ENCODE measurements around the gene IL1RAPL2.

The IL1RAPL2 gene

GRCh38 chrX:105463473-105463872 lies 897.5 kb downstream of the IL1RAPL2 start:
- DNase-seq (ENCODE audit: low spot score): no peak

GRCh38 chrX:105464618-105465017 lies 898.6 kb downstream of the IL1RAPL2 start:
- DNase-seq (ENCODE audit: low spot score): no peak

DNA sequence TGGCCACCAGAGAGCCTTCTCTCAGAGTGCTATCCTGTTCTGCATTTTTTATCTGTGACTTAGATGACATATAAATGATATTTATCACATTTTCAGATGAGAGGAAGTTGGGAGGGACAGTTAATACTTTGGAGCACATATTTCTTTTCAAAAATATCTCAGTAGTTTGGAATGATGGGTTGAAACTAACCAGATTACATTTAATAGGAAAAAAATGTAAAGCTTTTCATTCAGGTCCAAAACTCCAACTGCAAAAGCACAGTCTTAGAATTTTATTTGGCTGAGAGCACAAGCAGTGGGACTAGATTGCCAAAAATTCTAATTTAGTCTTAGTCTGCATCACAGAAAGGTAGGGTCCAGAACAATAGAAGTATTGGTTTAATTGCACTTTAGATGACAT lies 902.7 kb downstream of the IL1RAPL2 start:
- no peak for DNase-seq (ENCODE audit: low spot score)

DNA sequence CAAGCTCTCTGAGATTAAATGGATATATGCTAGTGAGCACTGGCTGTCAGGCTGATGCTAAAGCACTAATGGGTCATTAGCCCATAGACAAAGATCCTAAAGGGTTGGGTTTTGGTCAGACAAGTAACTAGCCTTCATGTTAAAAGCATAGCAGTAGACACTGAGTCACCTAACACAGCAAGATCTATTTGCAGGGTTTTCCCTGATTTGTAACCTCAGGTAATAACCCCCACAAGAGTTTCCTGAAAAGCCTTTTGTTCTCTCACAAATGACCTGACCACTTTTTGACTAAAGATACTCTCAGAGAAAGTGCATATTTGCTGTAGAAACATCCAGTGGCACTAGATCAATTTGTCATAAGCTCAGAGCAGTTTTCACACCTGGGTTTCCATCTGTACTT lies 905.6 kb downstream of the IL1RAPL2 start:
- no peak for DNase-seq (ENCODE audit: low spot score)

DNA sequence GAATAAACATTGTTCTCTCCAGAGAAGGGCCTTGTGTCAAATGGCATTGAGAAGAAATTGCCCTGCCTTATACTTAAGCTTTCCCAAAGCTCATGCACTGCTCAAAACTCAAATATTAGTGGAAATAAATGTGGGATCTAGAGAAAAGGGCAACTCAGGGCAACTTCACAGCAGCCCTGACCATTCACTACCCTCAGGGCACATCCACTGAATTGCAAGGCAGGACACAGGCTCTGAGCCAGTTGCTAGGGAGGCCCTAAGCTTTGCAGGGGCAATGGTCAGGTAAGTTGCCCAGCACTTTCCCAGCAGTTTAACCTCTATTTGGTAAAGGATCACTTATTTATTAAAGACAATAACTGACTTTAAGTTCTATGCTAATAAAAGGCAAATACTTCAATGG lies 909.8 kb downstream of the IL1RAPL2 start:
- no peak for DNase-seq (ENCODE audit: low spot score)

DNA sequence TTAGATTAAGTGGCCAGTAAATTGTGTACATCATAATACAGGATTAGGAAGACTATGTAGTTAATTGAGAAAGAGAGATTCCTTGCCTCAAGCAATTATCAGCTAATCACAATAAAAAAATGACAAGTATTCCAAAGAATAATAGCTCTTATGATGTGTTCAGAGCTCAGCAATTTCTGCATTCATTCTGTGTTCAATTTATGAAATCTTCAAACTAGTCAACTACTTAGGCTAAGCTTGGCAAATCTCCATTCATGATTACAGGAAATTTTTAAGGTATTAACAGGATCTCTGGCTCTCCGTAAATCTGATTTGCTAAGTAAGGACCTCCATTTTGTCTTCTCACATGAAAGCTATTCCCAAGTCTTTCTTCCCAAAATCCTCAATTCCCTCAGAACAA lies 911.4 kb downstream of the IL1RAPL2 start:
- no peak for DNase-seq (ENCODE audit: low spot score)

- DNase-seq (ENCODE audit: low spot score): no peak
These were observed 914.8 kb downstream of the IL1RAPL2 start for GRCh38 chrX:105480646-105481310.

GRCh38 chrX:105483011-105483410 lies 917.0 kb downstream of the IL1RAPL2 start:
- DNase-seq (ENCODE audit: low spot score): no peak

DNA sequence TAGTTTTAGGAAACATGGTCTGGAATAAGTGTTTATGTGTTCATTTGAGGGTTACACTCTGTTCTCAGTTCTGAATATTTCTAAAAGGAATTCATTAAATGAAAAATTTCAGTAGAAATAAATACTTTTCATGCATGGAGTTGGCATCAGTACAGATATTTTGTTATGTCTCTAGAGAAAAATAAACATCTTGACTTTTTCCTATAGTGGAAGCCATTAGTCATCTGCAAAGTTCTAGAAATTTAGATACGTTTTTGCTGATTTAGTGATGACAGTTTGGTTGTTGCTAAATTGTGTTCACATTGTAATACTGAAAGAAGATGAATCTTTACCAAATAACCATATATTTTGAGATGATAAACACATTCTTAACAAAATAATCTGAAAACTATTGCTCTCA lies 922.7 kb downstream of the IL1RAPL2 start:
- no peak for DNase-seq (ENCODE audit: low spot score)

DNA sequence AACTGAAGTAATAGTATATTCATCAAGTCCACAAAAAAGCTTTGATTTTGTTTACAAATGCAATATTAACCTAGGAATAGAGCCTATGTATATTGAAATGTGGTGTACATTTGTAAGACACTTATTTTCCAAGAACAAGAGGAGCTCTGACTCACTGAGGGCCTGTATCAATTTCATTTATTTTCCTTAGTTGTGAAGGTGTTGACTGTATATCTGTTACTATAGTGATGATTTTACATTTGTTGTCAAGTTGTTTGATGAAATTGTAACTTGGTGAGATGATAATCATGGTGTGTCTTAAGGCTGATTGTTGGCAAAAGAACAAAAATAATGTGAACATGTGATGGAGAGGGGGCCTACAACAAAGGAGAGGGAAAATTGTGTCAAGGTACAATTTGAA lies 929.4 kb downstream of the IL1RAPL2 start:
- DNase-seq (ENCODE audit: low spot score): no peak

- no peak for DNase-seq (ENCODE audit: low spot score)
These were observed 936.3 kb downstream of the IL1RAPL2 start for GRCh38 chrX:105502336-105502735.

- no peak for DNase-seq (ENCODE audit: low spot score)
These were observed 949.6 kb downstream of the IL1RAPL2 start for GRCh38 chrX:105515561-105515960.

- no peak for DNase-seq (ENCODE audit: low spot score)
These were observed 960.4 kb downstream of the IL1RAPL2 start for GRCh38 chrX:105526431-105526830.

GRCh38 chrX:105527759-105528158 lies 961.8 kb downstream of the IL1RAPL2 start:
- no peak for DNase-seq (ENCODE audit: low spot score)

GRCh38 chrX:105533951-105534350 lies 968.0 kb downstream of the IL1RAPL2 start:
- no peak for DNase-seq (ENCODE audit: low spot score)

- DNase-seq (ENCODE audit: low spot score): no peak
These were observed 977.3 kb downstream of the IL1RAPL2 start for GRCh38 chrX:105543283-105543682.

DNA sequence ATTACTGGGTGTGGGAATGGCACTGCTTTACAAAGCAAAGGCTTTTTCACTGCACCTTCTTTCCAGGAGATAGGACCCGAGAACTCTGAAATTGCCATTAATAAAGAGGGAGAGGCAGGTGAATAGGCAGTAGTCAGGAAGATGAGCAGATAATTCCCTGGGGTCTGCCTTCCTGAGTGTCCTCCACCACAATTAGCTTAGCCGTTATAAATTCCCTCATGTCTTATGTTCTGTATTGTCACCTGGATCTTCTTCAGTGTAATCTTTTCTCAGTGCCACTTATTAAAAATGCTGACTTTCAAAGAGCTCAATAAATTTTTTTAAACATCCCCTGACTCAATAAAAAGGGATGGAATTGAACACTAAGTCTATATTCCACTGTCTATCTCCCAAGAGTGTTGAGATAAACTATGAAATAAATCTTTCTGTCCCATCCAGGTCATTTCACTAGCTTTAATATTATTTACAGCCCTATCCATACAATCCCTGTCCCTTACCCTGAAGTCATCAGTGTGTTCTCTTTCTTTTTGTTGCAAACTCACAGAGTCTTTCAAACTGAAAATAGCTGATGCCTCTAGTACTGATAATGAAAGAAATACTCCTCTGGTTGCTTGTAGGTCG lies 984.2 kb downstream of the IL1RAPL2 start:
- DNase-seq (ENCODE audit: low spot score): no peak

- DNase-seq (ENCODE audit: low spot score): no peak
These were observed 986.4 kb downstream of the IL1RAPL2 start for GRCh38 chrX:105552395-105552794.

GRCh38 chrX:105553118-105553517 lies 987.1 kb downstream of the IL1RAPL2 start:
- DNase-seq (ENCODE audit: low spot score): no peak

GRCh38 chrX:105564501-105564900 lies 998.5 kb downstream of the IL1RAPL2 start:
- no peak for DNase-seq (ENCODE audit: low spot score)

- no peak for DNase-seq (ENCODE audit: low spot score)
These were observed 999.9 kb downstream of the IL1RAPL2 start for GRCh38 chrX:105565856-105566255.

DNA sequence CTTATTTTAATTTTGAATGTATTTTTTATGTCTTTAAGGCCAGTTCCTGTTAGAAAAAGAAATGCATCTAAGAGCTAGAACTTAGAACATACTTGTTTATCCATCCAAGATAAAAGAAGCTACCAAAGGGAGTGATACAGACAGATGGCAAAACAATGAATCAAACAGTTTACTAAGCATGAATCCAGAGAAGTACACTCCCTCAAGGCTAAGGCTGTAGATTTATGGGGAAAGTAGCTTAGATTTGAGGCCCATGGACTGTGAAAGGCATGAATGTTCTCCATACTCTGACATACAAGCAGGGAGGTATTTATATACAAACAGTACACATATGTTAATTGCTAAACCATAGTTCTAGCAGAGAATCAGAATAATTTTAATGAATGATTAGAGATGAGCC lies 1001.1 kb downstream of the IL1RAPL2 start:
- no peak for DNase-seq (ENCODE audit: low spot score)

DNA sequence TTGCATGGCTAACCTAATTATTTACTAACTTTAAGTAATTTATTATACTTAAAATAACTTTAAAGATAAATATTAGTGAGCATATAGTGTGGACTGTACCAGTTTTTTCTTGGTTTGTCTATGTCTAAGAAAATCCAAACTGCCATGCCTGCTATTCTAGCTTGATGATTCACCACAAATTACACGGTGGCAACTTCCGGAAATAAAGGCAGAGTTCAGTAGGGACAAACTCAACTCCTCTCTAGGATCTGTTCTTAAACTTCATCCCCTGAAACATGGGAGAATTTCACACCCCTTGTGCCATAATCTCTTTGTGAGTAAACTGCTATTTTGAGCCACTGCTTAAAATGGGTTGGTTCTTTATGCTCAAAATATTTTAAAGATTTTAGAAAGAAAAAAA lies 1042.7 kb downstream of the IL1RAPL2 start:
- no peak for DNase-seq (ENCODE audit: low spot score)

DNA sequence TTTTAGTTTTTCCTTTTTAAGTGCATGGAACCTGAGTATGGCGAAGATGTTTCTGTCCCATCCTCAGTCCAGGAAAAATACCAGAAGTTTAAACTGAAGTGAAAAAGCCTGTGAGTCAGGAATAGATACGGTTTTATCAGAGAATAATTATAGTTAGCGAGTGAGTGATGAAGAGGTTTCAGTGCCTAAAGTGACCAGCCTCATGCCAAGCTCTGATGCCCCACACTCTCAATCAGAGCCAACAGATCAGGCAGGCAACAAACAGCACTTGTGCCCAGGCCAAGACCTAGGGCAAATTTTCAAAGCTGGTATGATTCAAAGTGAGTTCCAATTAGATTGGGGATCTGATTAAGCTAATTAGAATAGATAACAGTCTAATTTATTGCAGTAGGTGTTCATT lies 1043.5 kb downstream of the IL1RAPL2 start:
- no peak for DNase-seq (ENCODE audit: low spot score)

All from pons (tissue), 1 donor.